Esophagus muscularis mucosa (tissue), 4 donors: ENCODE data around the gene FFAR3.

Experiments used
- CTCF ChIP-seq, 3 experiments: fragments of 200-600 bp in 2 of 3; fragments of 450-650 bp in 1 of 3; sonication (generic) in 2 of 3; IDR thresholded peaks; one replicate each; pipeline ENCODE4 v1.5.1; 2017 to 2019; ENCODE audit warnings: antibody characterized with exemption in 3 of 3, mild to moderate bottlenecking in 2 of 3, moderate library complexity in 1 of 3
- EP300 ChIP-seq: sonication (generic); formaldehyde crosslinking; IDR thresholded peaks from one replicate; pipeline ENCODE4 v1.6.1; 2017; ENCODE audit warnings: antibody characterized with exemption
- POLR2A ChIP-seq: fragments of 450-650 bp; IDR thresholded peaks from one replicate; pipeline ENCODE4 v1.6.1; 2017; ENCODE audit warnings: antibody characterized with exemption, moderate library complexity, mild to moderate bottlenecking, low read depth

GRCh38 chr19:35334144-35334753 is 24.0 kb upstream of the FFAR3 start:
- TF ChIP-seq POLR2A = no peak
- no peak for TF ChIP-seq CTCF (IDR thresholded peaks at IDR 0.05)
- no peak for TF ChIP-seq EP300
